ENCODE measurements around the gene TMCO4.
"Not testable (repeated sequence)": the region's sequence is repeated elsewhere in the genome, so short reads cannot be mapped to it uniquely, and the experiment has no call there.

Gene TMCO4

GRCh38 chr1:19635646-19636045 lies 164.1 kb downstream of the TMCO4 start:
- no peak for DNase-seq (ENCODE audit: low read depth)

DNA sequence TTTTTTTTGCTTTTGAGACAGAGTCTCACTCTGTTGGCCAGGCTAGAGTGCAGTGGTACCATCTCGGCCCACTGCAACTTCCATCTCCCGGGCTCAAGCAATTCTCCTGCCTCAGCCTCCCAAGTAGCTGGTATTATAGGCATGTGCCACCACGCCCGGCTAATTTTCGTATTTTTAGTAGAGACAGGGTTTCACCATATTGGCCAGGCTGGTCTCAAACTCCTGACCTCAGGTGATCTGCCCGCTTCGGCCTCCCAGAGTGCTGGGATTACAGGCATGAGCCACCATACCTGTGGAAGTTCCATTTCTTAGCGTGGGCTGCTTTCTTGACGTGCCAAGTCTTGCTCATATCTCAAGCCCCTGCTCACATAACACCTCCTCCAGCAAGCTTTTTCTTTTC lies 164.7 kb downstream of the TMCO4 start:
- DNase-seq (ENCODE audit: low read depth) = not testable (repeated sequence)

- DNase-seq (ENCODE audit: low read depth) = no peak
These were observed 166.6 kb downstream of the TMCO4 start for GRCh38 chr1:19633106-19633505.
